Stomach smooth muscle (tissue), 2 donors: Measurements from ENCODE around the gene HCST.

Experiments used
- H3K27ac ChIP-seq: one replicate; pipeline ENCODE4 v1.7.0; 2013; ENCODE audit warnings: mild to moderate bottlenecking, low read length, inconsistent platforms
- H3K27me3 ChIP-seq, 2 donors: one replicate each; pipeline ENCODE4 v1.7.0; 2013; ENCODE audit warnings: low read length in 2 of 2; ENCODE audit not compliant: insufficient read depth in 2 of 2, control insufficient read depth in 1 of 2
- H3K36me3 ChIP-seq, 2 donors: one replicate each; pipeline ENCODE4 v1.7.0; 2013; ENCODE audit warnings: low read length in 2 of 2; ENCODE audit not compliant: control insufficient read depth in 2 of 2, insufficient read depth in 2 of 2
- H3K4me1 ChIP-seq: one replicate; pipeline ENCODE4 v1.7.0; 2013; ENCODE audit warnings: low read length; ENCODE audit not compliant: control insufficient read depth, insufficient read depth
- H3K4me3 ChIP-seq, 2 donors: one replicate each; pipeline ENCODE4 v1.7.0; 2013; ENCODE audit warnings: low read length in 2 of 2
- H3K9ac ChIP-seq, 2 donors: one replicate each; pipeline ENCODE4 v1.7.0; 2013; ENCODE audit warnings: low read length in 2 of 2, mild to moderate bottlenecking in 1 of 2
- H3K9me3 ChIP-seq, 2 donors: one replicate each; pipeline ENCODE4 v1.7.0; 2013; ENCODE audit warnings: low read length in 2 of 2; ENCODE audit not compliant: control insufficient read depth in 2 of 2
- donor health status: healthy.
- donor health status: Pancreatic carcinoma.

Gene HCST

GRCh38 chr19:35946203-35946602 lies 43.9 kb downstream of the HCST start:
- Histone ChIP-seq H3K27me3 (no peaks in the 10 kb centered on the region), H3K36me3 (peaks cover 0 to 7% of the 10 kb centered on the region in 2 donors), H3K9ac (no peak overlapping the region), H3K4me3 (no peak overlapping the region), H3K9me3 (no peaks in the 10 kb centered on the region), H3K4me1 (no peaks in the 10 kb centered on the region), H3K27ac (no peak overlapping the region)

- Histone ChIP-seq H3K27me3 (peaks cover 0 to 5% of the 10 kb centered on the region in 2 donors), H3K27ac (no peak overlapping the region), H3K4me1 (no peaks in the 10 kb centered on the region), H3K9me3 (no peaks in the 10 kb centered on the region), H3K4me3 (no peak overlapping the region), H3K9ac (no peak overlapping the region), H3K36me3 (peaks cover 0 to 2% of the 10 kb centered on the region in 2 donors)
Measured at GRCh38 chr19:35949131-35949530, 46.8 kb downstream of the HCST start.
